Upper lobe of right lung (tissue), 1 donor: ENCODE data around the gene GRIN3B. TPM values are rescaled to one million over a fixed set of nuclear protein-coding genes. Genes with fewer than 3 reads are reported as not detected.

Experiments used
- ATAC-seq: fragments of 200-7000 bp; cut with Tn5 transposase; one replicate; pipeline ENCODE4 v1.9.1; 2020; ENCODE audit warnings: mild to moderate bottlenecking, moderate library complexity
- DNase-seq: peaks from one replicate; pipeline ENCODE4 v3.0.0-alpha.2; 2020
- H3K27ac ChIP-seq: fragments of 200-600 bp; one replicate; pipeline ENCODE4 v1.8.0; 2022
- H3K27me3 ChIP-seq: fragments of 200-600 bp; one replicate; pipeline ENCODE4 v1.8.0; 2022; ENCODE audit warnings: mild to moderate bottlenecking
- H3K36me3 ChIP-seq: fragments of 200-600 bp; one replicate; pipeline ENCODE4 v1.8.0; 2022
- H3K4me1 ChIP-seq: fragments of 200-600 bp; one replicate; pipeline ENCODE4 v1.8.0; 2022
- H3K4me3 ChIP-seq: fragments of 200-600 bp; one replicate; pipeline ENCODE4 v1.8.0; 2022; ENCODE audit warnings: mild to moderate bottlenecking
- H3K9me3 ChIP-seq: fragments of 200-600 bp; one replicate; pipeline ENCODE4 v1.8.0; 2022
- intact Hi-C: fragments of 100-400 bp; cut with DNase I; formaldehyde crosslinking; loops from one replicate; pipeline ENCODE4 v1.11.0; 2022
- long read RNA-seq: library from polyadenylated mRNA; unstranded; transcript quantifications from one replicate; pipeline ENCODE4 v2.0.0, GENCODE V29; 2021
- total RNA-seq: library from RNA; stranded (reverse); fragmentation: NEBNext Ultra II Directional; extraction: Animal tissue kit (Norgen Biotek cat#: 25700); gene quantifications from one replicate; pipeline ENCODE4 v1.2.1, GENCODE V29; 2021
- TF ChIP-seq, protein P1 (sequence below): fragments of 200-600 bp; IDR thresholded peaks from one replicate; pipeline ENCODE4 v1.8.0; 2022; ENCODE audit warnings: antibody characterized with exemption
- donor health status: DM: no; HTN: yes; CAD: no; lungs with severe emphysema.

The GRIN3B gene
- total RNA-seq, result not detected
- long read RNA-seq, partial matches to known transcripts, result 0 of 1 reads
- long read RNA-seq, other reads (novel, unspliced or antisense), result 1 of 1 reads

DNA sequence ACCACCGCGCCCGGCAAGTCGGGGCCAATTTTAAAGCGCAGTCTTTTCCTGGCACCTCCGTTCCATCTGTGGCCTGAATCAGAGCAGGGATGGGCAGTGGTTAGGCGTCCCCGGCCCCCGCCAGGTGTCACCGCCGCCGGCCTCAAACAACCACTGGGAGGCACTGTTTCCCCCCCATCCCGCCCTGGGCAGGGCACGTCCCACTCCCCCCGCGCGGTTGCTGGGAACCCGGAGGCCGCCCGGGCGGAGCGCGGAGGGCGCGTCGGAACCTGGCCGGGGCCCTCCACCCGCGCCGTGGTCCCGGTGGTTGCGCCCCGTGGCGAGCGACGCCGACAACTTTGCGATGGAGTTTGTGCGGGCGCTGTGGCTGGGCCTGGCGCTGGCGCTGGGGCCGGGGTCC lies at the start of gene GRIN3B:
GRIN3B (plus strand) TSS at position 325 of the 400 bp plus-strand sequence; CDS start at position 344, 19 bp downstream.
- ATAC-seq (peak; percentile 52), DNase-seq (peak; percentile 83)
- H3K27ac ChIP-seq, result no peak within 1 kb of the TSS
- H3K4me1 ChIP-seq, result peaks cover 23% of the 10 kb centered on the region
- peaks cover 75% of the 10 kb centered on the region for H3K27me3 ChIP-seq
- no peak within 1 kb of the TSS for H3K4me3 ChIP-seq
- TF ChIP-seq, protein P1, sequence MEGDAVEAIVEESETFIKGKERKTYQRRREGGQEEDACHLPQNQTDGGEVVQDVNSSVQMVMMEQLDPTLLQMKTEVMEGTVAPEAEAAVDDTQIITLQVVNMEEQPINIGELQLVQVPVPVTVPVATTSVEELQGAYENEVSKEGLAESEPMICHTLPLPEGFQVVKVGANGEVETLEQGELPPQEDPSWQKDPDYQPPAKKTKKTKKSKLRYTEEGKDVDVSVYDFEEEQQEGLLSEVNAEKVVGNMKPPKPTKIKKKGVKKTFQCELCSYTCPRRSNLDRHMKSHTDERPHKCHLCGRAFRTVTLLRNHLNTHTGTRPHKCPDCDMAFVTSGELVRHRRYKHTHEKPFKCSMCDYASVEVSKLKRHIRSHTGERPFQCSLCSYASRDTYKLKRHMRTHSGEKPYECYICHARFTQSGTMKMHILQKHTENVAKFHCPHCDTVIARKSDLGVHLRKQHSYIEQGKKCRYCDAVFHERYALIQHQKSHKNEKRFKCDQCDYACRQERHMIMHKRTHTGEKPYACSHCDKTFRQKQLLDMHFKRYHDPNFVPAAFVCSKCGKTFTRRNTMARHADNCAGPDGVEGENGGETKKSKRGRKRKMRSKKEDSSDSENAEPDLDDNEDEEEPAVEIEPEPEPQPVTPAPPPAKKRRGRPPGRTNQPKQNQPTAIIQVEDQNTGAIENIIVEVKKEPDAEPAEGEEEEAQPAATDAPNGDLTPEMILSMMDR, result peak; percentile 48
- intact Hi-C loops, result no loop called here
- no peaks in the 10 kb centered on the region for H3K9me3 ChIP-seq
- H3K36me3 ChIP-seq, result no peaks in the 10 kb centered on the region

- H3K4me3 ChIP-seq, result no peak overlapping the region
- H3K27ac ChIP-seq, result no peak overlapping the region
- TF ChIP-seq, protein P1, result no peak
Measured at GRCh38 chr19:952049-952679, 48.1 kb upstream of the GRIN3B start.

DNA sequence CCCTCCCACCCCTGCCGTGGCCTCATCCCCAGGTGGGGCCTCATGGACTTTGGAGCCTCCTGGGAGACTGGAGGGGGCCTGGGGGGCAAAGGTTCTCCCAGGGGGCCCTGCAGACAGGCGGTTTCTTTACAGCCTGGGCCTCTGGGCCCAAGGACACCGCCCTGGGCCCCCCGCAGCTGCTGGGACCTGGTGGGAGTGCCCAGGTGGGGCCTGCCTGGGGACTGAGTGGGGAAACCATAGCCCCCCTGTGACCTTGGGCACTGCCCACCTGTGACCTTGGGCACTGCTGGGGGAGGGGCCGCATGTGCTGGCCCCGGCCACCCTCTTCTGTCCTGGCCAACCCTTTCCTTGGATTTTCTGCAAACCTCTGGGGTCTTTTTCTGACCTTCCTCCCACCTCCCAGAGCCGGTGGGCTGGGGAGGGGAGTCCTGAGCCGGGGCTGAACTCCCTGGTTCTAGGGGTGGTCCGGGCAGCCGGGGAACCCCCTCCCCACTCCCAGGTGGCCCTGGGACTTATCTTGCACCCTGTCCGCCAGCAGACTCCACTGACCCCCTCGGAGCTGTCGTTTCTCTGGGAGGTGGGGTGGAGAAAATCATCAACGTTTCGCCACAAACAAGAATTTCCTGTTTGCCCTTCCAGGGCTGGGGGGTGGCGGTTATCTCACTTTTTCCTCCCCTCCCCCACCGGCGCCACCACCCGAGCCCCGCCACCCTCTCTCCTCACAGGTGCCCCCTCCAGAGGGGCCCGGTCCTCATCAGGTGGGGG lies 47.4 kb upstream of the GRIN3B start:
- ATAC-seq (peak; percentile 29), DNase-seq (no peak)
- H3K4me1 ChIP-seq, result peaks cover 11% of the 10 kb centered on the region
- TF ChIP-seq, protein P1, result no peak
- H3K27ac ChIP-seq, result no peak overlapping the region
- no peaks in the 10 kb centered on the region for H3K9me3 ChIP-seq
- H3K27me3 ChIP-seq, result no peaks in the 10 kb centered on the region
- H3K4me3 ChIP-seq, result peak overlapping the region; percentile 12
- no peaks in the 10 kb centered on the region for H3K36me3 ChIP-seq
- intact Hi-C loops, result no loop called here

More at GRCh38 chr19:952049-952679, 48.1 kb upstream of the GRIN3B start:
- Histone ChIP-seq H3K36me3 (no peaks in the 10 kb centered on the region), H3K4me1 (peaks cover 11% of the 10 kb centered on the region), H3K27me3 (no peaks in the 10 kb centered on the region), H3K9me3 (no peaks in the 10 kb centered on the region)
- ATAC-seq (no peak), DNase-seq (no peak)
- intact Hi-C loops, result no loop called here

GRCh38 chr19:953445-954271 lies 46.6 kb upstream of the GRIN3B start:
- no peak overlapping the region for H3K27ac ChIP-seq
- intact Hi-C loops, result no loop called here
- H3K4me3 ChIP-seq, result peak overlapping the region; percentile 12
- TF ChIP-seq, protein P1, result no peak
- no peaks in the 10 kb centered on the region for H3K9me3 ChIP-seq
- no peaks in the 10 kb centered on the region for H3K36me3 ChIP-seq
- ATAC-seq (no peak), DNase-seq (no peak)
- peaks cover 11% of the 10 kb centered on the region for H3K4me1 ChIP-seq
- no peaks in the 10 kb centered on the region for H3K27me3 ChIP-seq

GRCh38 chr19:954272-954671 lies 45.9 kb upstream of the GRIN3B start:
- ATAC-seq (no peak), DNase-seq (no peak)
- Histone ChIP-seq H3K27ac (no peak overlapping the region), H3K4me1 (peaks cover 11% of the 10 kb centered on the region), H3K4me3 (no peak overlapping the region), H3K36me3 (no peaks in the 10 kb centered on the region), H3K9me3 (no peaks in the 10 kb centered on the region), H3K27me3 (no peaks in the 10 kb centered on the region)
- TF ChIP-seq, protein P1, result no peak
- intact Hi-C loops, result no loop called here
